ENCODE measurements around the gene NUDCD2. TPM values are rescaled to one million over a fixed set of nuclear protein-coding genes. Genes with fewer than 3 reads are reported as not detected.

NUDCD2 gene
- total and polyA plus RNA-seq, 9 of the 15 experiments (the other 6 are each of a cell fraction or from before 2014, with no cell fraction given): 14.6 to 76.9 (median 32.5) TPM

DNA sequence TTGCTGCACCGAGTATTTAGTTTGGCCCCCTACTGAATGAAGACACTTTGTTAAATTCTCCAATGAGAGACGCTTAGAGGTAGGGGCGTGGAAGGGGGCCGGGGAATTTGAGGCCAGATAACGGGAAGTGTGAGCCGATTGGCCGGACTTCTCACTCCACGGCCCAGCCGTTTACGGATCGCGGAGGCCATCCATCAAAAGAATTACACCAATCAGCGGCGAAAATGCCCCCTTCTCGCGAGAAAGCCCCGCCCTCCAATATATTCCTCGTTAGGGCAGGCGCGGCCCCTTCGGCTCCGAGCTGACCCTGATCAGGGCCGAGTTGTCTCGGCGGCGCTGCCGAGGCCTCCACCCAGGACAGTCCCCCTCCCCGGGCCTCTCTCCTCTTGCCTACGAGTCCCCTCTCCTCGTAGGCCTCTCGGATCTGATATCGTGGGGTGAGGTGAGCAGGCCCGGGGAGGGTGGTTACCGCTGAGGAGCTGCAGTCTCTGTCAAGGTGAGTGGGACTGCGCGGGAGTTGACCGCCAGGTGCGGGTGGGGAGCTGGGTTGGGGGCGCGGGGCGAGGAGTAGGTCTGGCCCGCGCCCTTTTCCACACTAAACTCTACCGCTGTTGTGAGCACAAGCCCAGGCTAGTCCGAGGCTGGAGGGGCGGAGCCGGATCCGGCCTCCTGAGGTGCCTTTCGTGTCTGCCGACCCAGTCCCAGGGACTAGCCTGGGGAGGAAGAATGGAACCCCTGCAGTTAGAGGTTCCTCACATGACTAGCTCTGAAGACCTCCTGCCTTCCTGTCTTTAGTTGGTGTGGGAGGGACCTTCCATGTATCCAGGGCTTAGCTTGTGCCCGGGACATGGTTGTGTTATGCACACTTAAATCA, 22.4 kb downstream of the NUDCD2 start, which contains the start of gene CCNG1 (continued):
- TF ChIP-seq, protein P1, sequence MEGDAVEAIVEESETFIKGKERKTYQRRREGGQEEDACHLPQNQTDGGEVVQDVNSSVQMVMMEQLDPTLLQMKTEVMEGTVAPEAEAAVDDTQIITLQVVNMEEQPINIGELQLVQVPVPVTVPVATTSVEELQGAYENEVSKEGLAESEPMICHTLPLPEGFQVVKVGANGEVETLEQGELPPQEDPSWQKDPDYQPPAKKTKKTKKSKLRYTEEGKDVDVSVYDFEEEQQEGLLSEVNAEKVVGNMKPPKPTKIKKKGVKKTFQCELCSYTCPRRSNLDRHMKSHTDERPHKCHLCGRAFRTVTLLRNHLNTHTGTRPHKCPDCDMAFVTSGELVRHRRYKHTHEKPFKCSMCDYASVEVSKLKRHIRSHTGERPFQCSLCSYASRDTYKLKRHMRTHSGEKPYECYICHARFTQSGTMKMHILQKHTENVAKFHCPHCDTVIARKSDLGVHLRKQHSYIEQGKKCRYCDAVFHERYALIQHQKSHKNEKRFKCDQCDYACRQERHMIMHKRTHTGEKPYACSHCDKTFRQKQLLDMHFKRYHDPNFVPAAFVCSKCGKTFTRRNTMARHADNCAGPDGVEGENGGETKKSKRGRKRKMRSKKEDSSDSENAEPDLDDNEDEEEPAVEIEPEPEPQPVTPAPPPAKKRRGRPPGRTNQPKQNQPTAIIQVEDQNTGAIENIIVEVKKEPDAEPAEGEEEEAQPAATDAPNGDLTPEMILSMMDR (IDR thresholded peaks at IDR 0.05 in 2 of 3, conservative IDR thresholded peaks at IDR 0.05 in 1 of 3; ENCODE audit: insufficient read depth in 2 of 3, low read depth in 1 of 3, low read length in 3 of 3): 0 out of 6 replicates have a peak, but pooled peaks of 1 of the 3 experiments have one; percentile 1
- TF ChIP-seq, protein P2, sequence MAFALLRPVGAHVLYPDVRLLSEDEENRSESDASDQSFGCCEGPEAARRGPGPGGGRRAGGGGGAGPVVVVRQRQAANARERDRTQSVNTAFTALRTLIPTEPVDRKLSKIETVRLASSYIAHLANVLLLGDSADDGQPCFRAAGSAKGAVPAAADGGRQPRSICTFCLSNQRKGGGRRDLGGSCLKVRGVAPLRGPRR (CRISPR knock-in tag; IDR thresholded peaks at IDR 0.05): no peak
- TF ChIP-seq TEAD1 (CRISPR knock-in tag; IDR thresholded peaks at IDR 0.05) (peak in 1 of 2 experiments; percentile 83; a peak in 2 of 4 replicates), ILF3 (IDR thresholded peaks at IDR 0.05; ENCODE audit: borderline replicate concordance) (no peak), HNRNPUL1 (IDR thresholded peaks at IDR 0.05; ENCODE audit: low read length) (no peak), NFYB (IDR thresholded peaks at IDR 0.05; ENCODE audit: extremely low read depth, insufficient read length) (peak; percentile 92), KLF13 (tag; IDR thresholded peaks at IDR 0.05; ENCODE audit: borderline replicate concordance, low read depth) (0 out of 2 replicates have a peak, but pooled peaks have one; percentile 21), ZNF134 (CRISPR knock-in tag; conservative IDR thresholded peaks at IDR 0.05) (peak; percentile 82), DIDO1 (tag; IDR thresholded peaks at IDR 0.05; ENCODE audit: low read depth) (no peak), NR2C2 (CRISPR knock-in tag; IDR thresholded peaks at IDR 0.05) (no peak), NR2C2 (tag; IDR thresholded peaks at IDR 0.05) (peak; percentile 66; the same call in 1 of the 2 replicates), ZNF3 (CRISPR knock-in tag; IDR thresholded peaks at IDR 0.05) (no peak), ZNF830 (CRISPR knock-in tag; IDR thresholded peaks at IDR 0.05) (no peak), RBM39 (optimal IDR thresholded peaks at IDR 0.05; ENCODE audit: low read depth, low read length) (no peak)
- TF ChIP-seq, protein P3, sequence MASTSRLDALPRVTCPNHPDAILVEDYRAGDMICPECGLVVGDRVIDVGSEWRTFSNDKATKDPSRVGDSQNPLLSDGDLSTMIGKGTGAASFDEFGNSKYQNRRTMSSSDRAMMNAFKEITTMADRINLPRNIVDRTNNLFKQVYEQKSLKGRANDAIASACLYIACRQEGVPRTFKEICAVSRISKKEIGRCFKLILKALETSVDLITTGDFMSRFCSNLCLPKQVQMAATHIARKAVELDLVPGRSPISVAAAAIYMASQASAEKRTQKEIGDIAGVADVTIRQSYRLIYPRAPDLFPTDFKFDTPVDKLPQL (IDR thresholded peaks at IDR 0.05; ENCODE audit: extremely low read depth, insufficient read length): peak; percentile 76
- TF ChIP-seq, protein P4, sequence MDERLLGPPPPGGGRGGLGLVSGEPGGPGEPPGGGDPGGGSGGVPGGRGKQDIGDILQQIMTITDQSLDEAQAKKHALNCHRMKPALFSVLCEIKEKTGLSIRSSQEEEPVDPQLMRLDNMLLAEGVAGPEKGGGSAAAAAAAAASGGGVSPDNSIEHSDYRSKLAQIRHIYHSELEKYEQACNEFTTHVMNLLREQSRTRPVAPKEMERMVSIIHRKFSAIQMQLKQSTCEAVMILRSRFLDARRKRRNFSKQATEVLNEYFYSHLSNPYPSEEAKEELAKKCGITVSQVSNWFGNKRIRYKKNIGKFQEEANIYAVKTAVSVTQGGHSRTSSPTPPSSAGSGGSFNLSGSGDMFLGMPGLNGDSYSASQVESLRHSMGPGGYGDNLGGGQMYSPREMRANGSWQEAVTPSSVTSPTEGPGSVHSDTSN (CRISPR knock-in tag; IDR thresholded peaks at IDR 0.05; ENCODE audit: low read depth): no peak; the same call in none of the 2 replicates
- TF ChIP-seq, protein P4 (tag; conservative IDR thresholded peaks at IDR 0.05; ENCODE audit: low read depth): peak; percentile 98

Measured in K562 (cell line).